Measurements from ENCODE around the gene MELTF.

Gene MELTF

GRCh38 chr3:196992461-196993065 lies 37.1 kb downstream of the MELTF start:
- Histone ChIP-seq H4K20me1 (ENCODE audit: insufficient read depth) (no peaks in the 10 kb centered on the region), H3K9ac (no peak overlapping the region), H3K27me3 (ENCODE audit: insufficient read depth, low read depth) (no peaks in the 10 kb centered on the region), H3K79me2 (ENCODE audit: insufficient read depth, low read depth) (no peaks in the 10 kb centered on the region), H3K36me3 (ENCODE audit: insufficient read depth) (no peaks in the 10 kb centered on the region), H3K4me1 (ENCODE audit: low read depth, poor library complexity, severe bottlenecking) (peaks cover 8% of the 10 kb centered on the region), H3K4me3 (IDR thresholded peaks at IDR 0.05; ENCODE audit: insufficient read depth, low read depth, low read length) (no peak overlapping the region), H3K4me2 (no peak overlapping the region), H3K27ac (no peak overlapping the region), H2AFZ (ENCODE audit: low read depth) (no peak overlapping the region)
- no peak for TF ChIP-seq CTCF (conservative IDR thresholded peaks at IDR 0.05; ENCODE audit: low read depth, low read length)

GRCh38 chr3:196991581-196992460 lies 37.8 kb downstream of the MELTF start:
- H2AFZ ChIP-seq (ENCODE audit: low read depth), result no peak overlapping the region
- H3K9ac ChIP-seq, result no peak overlapping the region
- no peaks in the 10 kb centered on the region for H3K27me3 ChIP-seq (ENCODE audit: insufficient read depth, low read depth)
- no peak overlapping the region for H3K4me2 ChIP-seq
- H4K20me1 ChIP-seq (ENCODE audit: insufficient read depth), result no peaks in the 10 kb centered on the region
- no peak overlapping the region for H3K4me3 ChIP-seq (IDR thresholded peaks at IDR 0.05; ENCODE audit: insufficient read depth, low read depth, low read length)
- H3K79me2 ChIP-seq (ENCODE audit: insufficient read depth, low read depth), result no peaks in the 10 kb centered on the region
- no peak overlapping the region for H3K27ac ChIP-seq
- no peaks in the 10 kb centered on the region for H3K36me3 ChIP-seq (ENCODE audit: insufficient read depth)
- TF ChIP-seq CTCF (conservative IDR thresholded peaks at IDR 0.05; ENCODE audit: low read depth, low read length), result no peak
- peaks cover 8% of the 10 kb centered on the region for H3K4me1 ChIP-seq (ENCODE audit: low read depth, poor library complexity, severe bottlenecking)

- Histone ChIP-seq H3K36me3 (ENCODE audit: insufficient read depth) (no peaks in the 10 kb centered on the region), H3K27me3 (ENCODE audit: insufficient read depth, low read depth) (no peaks in the 10 kb centered on the region), H3K4me1 (ENCODE audit: low read depth, poor library complexity, severe bottlenecking) (no peaks in the 10 kb centered on the region), H3K79me2 (ENCODE audit: insufficient read depth, low read depth) (no peaks in the 10 kb centered on the region), H3K9ac (no peak overlapping the region), H4K20me1 (ENCODE audit: insufficient read depth) (no peaks in the 10 kb centered on the region), H3K4me2 (no peak overlapping the region), H3K4me3 (IDR thresholded peaks at IDR 0.05; ENCODE audit: insufficient read depth, low read depth, low read length) (no peak overlapping the region), H2AFZ (ENCODE audit: low read depth) (no peak overlapping the region), H3K27ac (no peak overlapping the region)
- no peak for TF ChIP-seq CTCF (conservative IDR thresholded peaks at IDR 0.05; ENCODE audit: low read depth, low read length)
These were observed 39.0 kb downstream of the MELTF start for GRCh38 chr3:196990601-196991007.

- TF ChIP-seq CTCF (conservative IDR thresholded peaks at IDR 0.05; ENCODE audit: low read depth, low read length), result no peak
These were observed 39.8 kb downstream of the MELTF start for GRCh38 chr3:196989721-196990262.

More at GRCh38 chr3:196989721-196990262, 39.8 kb downstream of the MELTF start:
- H3K36me3 ChIP-seq (ENCODE audit: insufficient read depth), result no peaks in the 10 kb centered on the region
- H3K4me3 ChIP-seq (IDR thresholded peaks at IDR 0.05; ENCODE audit: insufficient read depth, low read depth, low read length), result no peak overlapping the region
- no peak overlapping the region for H3K9ac ChIP-seq
- no peaks in the 10 kb centered on the region for H3K79me2 ChIP-seq (ENCODE audit: insufficient read depth, low read depth)
- no peak overlapping the region for H3K27ac ChIP-seq
- H3K4me2 ChIP-seq, result no peak overlapping the region
- H2AFZ ChIP-seq (ENCODE audit: low read depth), result no peak overlapping the region
- no peaks in the 10 kb centered on the region for H4K20me1 ChIP-seq (ENCODE audit: insufficient read depth)
- H3K4me1 ChIP-seq (ENCODE audit: low read depth, poor library complexity, severe bottlenecking), result no peaks in the 10 kb centered on the region
- no peaks in the 10 kb centered on the region for H3K27me3 ChIP-seq (ENCODE audit: insufficient read depth, low read depth)
